M059J (cell line): ENCODE measurements around the gene PABPN1L. TPM values are rescaled to one million over a fixed set of nuclear protein-coding genes. Genes with fewer than 3 reads are reported as not detected.

Experiments used
- DNase-seq: peaks from one replicate; pipeline ENCODE4 v3.0.0-alpha.2; 2012; ENCODE audit warnings: low read depth
- total RNA-seq: library from RNA; depleted of rRNA; stranded (reverse); fragments of >200 nt; shearing (Covaris generic); gene quantifications from 2 replicates; pipeline ENCODE4 v1.2.3, GENCODE V29; 2014; rRNA removed

The PABPN1L gene, protein sequence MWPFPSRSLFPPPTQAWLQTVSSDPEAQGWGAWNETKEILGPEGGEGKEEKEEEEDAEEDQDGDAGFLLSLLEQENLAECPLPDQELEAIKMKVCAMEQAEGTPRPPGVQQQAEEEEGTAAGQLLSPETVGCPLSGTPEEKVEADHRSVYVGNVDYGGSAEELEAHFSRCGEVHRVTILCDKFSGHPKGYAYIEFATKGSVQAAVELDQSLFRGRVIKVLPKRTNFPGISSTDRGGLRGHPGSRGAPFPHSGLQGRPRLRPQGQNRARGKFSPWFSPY
- total RNA-seq, result not detected in 2 replicates

DNA sequence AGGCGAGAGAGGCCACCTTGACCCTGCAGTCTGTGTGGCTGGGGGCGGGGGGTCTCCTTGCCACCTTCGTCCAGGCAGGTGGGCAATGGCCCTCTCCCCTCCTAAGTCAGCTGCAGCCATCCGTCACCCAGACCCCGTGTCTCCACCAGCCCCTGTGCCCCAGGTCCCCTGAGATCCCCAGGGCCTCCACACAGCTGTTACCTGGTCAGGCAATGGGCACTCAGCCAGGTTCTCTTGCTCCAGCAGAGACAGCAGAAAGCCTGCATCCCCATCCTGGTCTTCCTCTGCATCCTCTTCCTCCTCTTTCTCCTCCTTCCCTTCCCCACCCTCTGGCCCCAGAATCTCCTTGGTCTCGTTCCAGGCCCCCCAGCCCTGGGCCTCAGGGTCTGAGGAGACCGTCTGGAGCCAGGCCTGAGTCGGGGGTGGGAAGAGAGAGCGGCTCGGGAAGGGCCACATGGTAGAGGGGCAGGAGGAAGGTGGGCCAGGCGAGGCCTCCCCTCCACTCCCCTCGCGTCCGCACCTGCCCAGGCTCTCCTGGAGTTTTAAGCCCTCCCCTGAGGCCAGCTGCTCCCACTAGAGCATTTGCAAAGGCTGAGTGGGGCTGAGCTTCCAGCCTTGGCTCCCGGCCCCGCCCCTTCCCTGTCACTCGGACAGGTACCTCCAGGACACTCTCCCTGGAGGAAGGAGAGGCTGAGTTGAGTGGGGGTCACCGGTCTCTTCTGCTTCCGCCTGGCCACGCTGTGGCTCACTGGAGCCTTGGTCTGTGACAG is at the start of gene PABPN1L:
TSS of gene PABPN1L (minus strand) at position 510 of the 770 bp plus-strand sequence. CDS start at position 456, 54 bp downstream.
- no peak for DNase-seq

DNA sequence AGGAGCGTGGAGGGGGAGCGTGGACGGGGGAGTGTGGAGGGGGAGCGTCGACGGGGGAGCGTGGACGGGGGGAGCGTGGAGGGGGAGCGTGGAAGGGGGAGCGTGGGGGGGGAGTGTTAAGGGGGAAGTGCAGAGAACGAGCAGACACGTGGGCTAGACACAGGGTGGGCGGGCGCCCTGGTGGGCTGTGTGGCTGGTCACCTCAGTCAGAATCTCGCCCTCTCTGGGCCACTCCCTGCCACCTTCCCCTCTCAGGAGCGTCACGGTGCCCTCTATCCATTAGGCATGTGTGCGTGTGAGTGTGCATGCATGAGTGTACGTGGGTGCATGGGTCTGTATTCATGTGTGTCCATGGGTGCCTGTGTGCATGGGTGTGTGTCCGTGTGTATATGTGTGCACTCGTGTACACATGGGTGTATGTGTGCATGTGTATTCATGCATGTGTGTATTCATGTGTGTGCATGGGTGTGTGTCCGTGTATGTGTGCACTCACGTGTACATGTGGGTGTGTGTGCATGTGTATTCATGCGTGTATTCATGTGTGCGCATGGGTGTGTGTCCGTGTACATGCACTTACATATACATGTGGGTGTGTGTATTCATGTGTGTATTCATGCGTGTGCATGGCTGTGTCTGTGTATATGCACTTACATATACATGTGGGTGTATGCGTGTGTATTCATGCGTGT is 49.3 kb upstream of the PABPN1L start:
- DNase-seq, result no peak

DNA sequence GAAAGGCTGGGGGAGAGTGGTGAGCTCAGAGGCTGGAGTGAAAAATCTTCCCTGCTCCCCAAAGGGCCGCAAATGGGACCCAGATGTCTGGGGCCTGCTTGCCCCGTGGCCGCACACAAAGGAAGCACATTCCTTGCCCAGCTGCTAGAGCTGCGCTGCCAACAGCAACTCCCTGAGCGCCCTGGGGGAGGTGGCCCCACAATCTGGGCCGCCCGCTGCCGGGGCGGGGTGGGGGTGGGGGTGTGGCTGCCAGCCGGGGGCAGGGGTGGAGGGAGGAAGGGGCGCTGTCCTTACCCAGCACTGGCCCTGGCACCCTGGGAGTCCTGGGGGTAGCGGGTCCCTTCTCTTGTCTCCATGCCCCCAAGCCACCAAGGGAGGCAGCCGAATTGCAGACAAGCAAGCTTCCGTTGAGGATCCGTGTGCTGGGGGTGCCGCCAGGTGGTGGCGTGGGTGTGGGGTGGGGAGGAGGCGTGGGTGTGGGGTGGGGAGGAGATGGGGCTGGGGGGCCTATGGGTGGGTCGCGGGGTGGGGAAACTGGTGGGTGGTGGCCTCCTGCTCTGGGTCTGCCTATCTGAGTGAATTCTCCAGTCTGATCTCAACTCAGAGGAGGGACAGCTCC is 48.4 kb upstream of the PABPN1L start:
- no peak for DNase-seq

DNA sequence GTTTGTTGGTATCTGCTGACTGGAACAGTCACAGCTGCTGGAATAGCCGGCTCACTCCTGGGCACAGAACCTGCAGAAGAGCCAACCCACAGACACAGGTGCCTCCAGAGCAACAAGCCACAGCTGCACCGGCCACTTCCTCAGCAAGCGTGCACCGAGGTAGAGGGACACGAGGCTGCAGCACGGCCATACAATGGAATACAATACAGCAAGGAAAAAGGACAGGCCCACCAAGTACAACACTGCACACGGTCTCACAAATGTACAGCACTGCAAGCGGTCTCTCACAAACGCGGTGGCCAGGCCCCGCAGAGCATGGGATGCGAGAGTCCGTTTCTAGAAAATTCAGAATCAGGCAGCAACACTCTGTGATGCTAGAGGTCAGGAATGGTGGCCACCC is 47.4 kb upstream of the PABPN1L start:
- DNase-seq, result no peak

DNA sequence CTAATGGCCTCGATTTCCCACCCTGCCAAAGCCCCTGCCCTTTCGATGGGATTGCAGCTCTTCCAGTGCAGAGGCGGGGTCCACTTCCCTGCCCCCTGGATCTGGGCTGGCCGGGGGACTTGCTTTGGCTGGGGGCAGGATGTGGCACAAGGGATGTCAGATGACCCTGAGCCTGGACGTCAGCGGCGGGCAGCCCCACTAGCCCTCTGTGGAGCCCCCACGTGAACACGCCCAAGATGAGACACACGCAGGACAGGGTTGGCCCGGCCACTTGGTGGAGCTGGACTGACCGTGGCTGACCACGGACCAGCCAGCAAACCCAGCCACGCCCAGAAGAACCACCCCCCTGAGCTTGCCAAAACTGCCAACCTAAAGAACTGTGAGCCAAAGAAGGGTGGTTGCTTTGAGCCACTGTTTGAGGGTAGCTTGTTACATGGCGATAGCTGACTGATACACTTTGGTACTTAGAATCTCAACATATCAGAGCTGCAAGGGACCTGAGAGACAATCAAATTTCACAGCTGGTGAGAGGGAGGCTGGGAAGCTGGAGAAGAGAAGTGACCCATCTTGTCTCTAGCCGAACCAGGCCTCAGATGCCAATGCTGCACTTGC is 46.6 kb upstream of the PABPN1L start:
- no peak for DNase-seq

DNA sequence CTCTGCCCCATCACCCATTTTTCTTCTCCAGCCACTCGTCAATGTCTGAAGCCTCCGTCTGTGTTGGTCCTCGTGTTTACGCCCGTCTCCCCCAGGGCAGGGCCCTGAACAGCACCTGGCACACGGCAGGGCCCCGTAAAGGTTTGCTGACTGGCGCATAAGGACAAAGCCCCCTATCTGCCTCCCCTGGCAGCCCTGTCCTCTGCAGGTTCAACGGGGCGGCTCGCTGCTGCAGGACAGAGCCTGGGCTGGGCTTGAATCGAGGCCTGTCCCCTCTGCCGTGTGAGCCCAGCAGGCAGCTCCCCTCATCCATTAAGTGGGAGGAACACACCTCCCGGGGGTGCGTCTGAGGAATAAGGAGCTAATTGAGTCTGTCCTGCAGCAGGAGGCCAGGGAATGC is 46.1 kb upstream of the PABPN1L start:
- DNase-seq, result no peak

DNA sequence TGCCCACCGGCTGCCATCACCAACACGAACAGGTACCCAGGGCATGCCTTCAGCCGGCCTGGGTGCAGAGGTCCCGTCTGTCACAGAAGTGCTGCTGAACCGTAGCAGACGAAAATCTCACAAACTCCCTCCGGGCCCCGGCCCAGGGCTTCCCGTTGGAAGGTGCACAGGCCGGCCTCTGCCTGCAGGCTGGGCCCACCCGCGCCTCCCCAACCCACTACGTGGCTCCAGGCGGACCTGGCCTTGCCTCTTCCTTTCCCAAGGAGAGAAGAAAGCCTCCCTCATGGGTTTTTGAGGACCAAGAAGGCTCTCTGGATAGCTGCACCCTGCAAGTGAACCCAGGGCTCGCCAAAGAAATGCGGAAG is 45.5 kb upstream of the PABPN1L start:
- no peak for DNase-seq

DNA sequence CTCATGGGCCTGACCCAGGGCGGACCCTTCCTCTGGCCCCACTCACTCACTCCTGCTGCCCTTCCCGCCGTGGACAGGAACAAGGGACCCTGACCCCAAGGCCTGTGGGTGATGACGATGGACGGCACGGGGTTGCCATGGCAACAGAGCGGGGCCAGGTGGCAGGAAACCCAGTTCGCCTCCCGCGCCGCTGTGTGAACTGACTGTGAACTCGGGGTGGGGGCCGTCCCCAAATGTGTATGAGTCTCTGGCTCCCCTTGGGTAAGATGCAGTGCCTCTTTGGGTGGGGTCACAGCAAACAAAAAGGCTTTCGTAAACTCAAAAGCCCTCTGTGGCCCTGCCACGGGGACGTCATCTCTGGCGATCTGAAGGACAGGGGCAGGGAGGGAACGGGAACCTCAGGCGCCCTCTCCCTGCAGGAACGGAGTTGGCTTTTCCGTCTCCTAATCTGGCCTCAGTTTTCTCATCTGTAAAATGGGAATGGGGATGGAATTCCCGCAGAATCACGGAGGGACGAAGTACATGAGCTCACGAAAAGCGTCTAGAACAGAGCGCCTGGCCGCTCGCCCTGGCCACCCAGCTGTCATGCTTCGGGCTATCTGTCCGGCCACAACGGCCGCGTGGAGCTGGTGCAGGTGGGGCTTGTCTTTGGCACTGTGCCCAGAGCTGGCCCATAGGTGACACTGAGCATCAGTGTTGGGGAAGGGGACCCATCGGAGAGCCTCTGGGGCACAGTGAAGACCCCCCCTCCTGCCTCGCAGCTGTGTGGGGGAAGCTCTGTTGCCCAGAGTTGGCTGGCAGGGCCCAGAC is 44.9 kb upstream of the PABPN1L start:
- no peak for DNase-seq

DNA sequence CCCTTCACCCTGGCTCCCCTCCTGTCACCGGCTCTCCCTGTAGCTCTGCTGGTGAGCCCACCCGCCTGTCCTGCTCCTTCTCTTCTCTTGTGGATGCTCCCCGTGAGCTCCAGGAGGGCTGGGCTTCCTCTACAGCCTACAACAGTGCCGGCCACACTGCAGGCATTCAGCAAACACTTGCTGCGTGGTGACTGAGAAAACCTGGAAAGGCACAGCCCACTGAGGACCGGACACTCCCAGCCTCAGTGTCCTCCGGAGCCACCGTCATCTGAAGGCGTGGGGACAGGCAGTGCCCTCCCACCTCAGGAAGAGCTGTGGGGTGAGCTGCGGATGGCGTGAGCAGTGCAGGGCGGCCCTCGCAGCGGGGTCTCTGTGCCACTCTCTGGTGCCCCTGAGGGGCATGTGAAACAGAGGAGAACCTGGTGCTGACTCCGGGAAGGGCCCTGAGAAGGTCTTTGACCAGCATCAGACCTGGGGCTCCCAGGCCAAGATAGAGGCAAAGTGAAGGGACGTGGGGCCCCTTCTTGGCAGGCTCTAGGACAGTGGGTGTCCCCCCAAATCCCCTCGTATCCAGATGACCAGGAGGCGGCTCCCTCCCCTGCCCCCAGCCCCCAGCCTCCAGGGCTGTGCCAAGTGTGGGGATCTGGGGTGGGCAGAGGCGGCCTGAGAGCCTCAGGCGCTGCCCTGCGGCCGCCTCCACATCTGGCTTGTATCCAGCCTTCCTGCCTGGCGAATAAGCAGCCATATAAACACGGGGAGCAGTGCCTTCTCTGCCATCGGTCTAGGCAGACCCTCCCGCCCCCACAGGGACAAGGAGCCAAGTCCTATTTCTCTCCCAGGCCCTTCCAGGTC is 44.0 kb upstream of the PABPN1L start:
- DNase-seq, result no peak

DNA sequence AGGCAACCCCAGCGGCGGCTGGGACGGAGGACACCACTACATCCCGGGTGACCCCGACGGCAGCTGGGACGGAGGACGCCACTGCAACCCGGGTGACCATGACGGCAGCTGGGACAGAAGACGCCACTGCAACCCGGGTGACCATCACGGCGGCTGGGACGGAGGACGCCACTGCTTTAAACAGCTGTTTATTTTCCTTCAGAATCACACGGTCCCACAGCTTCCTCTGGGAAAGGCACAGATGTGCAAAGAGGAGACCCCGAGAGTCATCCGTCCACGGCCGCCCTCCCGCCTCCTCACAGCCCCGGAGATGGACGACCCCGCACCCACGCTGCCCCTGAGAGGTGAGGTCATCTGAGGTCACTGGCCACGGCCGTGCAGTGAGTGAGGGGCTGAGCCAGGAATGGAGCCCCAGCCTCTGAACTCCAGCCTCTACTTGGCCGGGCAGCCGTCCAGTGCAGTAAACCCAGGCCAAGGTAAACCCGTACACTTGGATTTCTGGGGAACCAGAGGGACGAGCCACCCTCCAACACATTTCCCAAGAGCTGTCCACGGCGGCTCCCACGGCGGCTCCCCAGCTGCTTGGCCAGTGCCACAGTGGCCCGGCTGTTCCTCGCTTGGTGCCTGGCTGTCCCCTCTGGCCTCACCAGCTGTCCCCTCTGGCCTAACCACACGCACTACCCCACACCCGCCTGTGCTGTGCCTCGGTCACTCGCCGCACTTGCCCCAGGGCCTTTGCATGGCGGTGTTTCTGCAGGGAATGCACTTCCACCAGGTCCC is 43.2 kb upstream of the PABPN1L start:
- no peak for DNase-seq

DNA sequence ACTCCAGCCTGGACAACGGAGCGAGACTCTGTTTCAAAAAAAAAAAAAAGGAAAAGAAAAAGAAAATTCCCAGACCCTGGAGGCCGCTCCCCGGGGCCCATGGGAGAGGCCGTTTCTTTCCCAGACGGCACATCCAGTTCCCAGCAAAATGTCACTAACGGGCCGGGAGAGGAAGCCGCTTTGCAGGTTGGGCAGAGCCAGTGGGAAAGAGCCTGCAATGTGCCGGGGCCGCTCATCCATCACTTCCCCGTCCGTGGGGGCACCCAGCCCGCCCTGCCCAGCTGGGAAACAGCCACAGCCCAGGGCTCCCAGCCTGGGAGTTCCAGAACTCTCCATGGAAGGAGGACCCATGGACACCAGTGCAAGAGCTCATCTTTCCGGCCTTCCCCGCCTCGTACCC is 41.8 kb upstream of the PABPN1L start:
- no peak for DNase-seq

DNA sequence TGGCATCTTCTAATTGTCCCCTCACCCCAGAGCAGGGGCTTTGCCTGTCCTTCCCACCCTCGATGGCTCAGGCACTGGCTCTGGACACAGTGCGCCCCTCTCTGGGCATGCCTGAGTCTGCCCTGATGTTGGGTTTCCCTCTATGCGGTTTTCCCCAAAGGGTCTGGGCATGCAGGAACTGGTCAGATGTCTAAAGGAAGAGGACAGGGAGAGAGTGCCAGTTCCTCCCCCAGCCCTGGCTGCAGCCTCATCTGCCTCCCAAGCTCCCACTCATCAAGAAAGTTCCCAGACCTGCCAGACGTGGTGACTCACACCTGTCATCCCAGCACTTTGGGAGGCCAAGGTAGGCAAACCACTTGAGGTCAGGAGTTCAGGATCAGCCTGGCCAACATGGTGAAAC is 41.3 kb upstream of the PABPN1L start:
- DNase-seq, result peak; percentile 70

DNA sequence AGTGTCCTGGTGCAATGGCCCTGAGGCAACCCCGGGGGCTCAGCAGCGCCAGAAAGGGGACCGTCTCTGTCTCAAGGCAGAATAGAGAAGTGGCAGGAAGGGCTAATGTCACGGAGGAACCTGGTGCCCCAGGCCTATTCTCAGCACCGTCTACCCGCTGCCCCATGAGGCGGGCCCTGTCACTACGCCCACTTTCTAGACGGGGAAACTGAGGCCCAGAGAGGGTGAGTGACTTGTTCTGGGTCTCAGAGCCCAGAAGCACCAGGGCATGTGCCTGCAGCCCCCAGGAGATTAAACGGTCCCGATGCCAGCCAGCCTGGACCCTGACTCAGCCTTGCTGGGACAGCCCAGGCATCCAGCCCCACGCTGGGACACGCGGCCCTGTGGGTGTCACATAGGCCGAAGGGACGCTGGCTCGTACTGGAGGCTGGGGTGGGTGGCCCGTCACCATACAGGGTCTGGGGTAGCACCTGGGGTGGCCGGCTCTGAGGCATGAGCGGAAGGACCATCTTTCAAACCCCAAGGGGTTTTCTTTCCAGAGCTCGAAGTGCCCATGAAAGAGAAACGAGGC is 40.2 kb upstream of the PABPN1L start:
- DNase-seq, result no peak

DNA sequence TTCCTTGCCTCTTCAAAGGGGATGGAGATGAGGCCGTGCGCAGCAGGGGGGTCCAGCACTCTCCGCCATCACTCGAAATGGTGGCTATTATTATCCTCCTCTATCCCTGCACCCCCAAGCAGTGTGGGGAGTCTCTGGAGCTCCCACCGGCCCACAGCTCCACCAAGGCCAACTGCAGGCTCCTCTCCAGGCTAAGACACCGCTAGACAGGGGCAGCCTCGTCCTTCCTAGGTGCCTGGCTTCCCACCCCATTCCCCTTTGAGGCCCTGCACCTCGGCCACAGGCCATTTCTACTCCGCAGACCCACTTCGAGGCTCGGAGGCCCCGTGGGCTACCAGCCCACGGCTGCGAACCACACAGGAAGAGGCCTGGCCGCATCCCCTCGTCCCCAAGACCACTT is 39.6 kb upstream of the PABPN1L start:
- DNase-seq, result no peak

DNA sequence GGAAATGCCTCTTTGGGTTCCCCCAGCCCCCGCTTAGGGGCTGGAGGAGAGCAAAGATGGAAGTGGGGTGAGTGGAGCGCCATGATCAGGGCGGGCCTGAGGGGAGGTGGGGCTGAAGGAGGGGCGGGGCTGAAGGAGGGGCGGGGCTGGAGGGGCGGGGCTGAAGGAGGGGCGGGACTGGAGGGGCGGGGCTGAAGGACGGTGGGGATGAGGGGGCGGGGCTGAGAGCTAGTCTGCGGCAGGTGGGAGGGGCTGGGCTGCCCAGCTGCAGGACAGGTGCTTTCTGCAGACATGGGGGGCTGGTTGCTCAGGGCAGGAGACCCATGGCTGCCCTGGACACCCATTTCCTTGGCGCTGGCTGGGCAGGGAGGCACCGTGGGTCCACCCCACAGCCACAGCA is 39.1 kb upstream of the PABPN1L start:
- no peak for DNase-seq

DNA sequence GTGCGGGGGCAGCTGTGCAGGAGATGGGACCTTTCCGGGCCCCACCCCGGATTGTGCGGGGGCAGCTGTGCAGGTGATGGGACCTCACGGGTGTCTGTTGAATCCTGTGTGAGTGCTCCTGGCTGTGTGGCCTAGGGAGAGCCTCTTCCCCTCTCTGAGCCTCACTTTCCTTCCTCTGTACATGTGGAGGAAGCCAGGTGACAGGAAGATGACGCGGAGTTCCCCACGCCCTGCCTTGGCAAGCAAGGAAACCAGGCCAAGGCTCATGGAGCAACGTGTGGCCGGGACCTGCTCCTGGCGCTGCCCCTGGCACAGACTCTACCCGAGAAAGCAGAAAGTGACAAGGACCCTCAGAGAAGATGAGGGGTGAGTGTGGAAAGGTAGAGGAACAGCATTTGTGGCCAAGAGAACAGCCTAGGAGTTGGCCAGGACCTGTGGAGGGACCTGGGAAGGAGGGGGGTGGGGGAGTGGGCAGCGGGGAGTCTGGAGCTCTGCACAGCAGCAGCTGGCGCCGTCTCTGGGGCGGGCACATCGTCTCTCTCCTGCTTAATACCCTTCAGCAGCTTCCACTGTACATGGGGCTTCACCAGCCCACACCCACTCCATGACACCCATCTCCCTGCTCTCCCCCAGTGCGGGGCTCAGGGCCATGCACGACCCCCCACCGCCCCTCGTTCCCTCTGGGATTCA is 38.4 kb upstream of the PABPN1L start:
- DNase-seq, result no peak

DNA sequence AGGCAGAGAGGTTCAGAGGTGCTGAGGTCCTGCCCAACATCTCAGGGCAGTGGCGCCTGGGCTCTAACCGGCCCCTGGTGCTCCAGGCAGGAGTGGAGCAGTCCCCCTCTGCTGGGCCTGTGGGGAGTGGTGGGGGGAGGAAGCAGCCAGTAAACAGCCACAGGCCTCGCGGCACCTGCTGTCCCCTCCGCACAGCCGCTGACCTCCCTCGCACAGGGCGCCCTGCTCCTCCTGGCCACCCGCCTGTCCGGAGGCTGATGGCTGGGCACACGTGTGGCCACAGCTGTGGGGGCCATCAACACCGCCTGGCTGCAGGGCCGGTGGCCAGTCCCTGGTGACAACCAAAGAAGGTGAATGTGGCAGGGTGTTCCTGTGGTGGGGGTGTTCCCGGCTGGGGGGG is 36.8 kb upstream of the PABPN1L start:
- no peak for DNase-seq

DNA sequence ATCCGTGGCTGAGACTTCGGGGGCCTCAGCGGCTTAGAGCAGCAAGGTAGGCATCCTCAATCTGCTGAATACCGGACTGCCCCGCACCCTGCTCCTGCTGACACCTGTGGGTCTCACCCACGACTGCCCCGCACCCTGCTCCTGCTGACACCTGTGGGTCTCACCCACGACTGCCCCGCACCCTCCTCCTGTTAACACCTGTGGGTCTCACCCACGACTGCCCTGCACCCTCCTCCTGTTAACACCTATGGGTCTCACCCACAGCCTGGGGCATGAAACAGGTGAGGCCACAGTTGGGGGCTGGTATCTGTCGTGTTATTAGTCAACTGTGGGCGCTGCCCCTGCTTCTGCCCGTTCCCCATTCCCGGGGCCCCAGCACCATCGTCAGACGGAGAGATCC is 36.3 kb upstream of the PABPN1L start:
- DNase-seq, result no peak
